NCI-H345 (cell line): ENCODE data around the gene ERAS.

ENCODE experiments used
- DNase-seq: peaks from one replicate; lab custom pipeline; 2025; lab: John Stamatoyannopoulos, UW

The ERAS gene, protein sequence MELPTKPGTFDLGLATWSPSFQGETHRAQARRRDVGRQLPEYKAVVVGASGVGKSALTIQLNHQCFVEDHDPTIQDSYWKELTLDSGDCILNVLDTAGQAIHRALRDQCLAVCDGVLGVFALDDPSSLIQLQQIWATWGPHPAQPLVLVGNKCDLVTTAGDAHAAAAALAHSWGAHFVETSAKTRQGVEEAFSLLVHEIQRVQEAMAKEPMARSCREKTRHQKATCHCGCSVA

DNA sequence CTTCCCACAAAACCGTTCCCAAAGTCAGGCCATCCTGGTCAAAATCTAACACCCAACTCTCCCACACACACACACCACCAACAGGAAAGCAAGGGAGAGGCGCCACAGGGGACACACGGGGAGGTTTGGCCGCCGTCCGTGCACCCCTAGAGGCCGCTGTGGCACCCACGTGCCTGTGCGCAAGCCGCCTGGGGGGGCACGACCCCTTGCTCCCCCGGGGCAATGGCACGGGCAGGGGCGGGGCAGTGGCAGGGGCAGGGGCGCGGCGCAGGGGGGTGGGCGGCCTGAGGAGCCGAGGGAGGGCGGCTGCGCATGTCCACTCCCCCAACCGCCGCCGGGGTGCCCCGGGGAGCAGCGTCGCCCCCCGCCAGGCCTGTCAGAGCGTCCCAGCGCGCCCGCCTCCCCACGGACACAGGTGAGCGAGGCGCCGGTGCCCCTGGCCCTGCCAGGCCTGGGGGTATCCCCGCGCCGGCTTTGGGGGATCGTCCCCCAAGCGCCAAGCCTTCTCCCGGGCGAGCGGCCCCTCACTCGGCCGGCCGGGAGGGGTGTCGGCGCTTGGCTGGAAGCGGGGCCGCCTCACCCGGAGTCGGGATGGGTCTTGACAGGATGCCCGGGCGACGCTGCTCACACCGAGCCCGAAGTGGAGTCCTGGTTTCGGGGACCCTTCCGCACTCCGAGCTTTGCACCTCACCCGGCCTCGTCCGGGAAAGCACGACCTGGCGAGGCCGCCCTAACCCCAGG lies at the start of gene ERAS:
Gene ERAS (plus strand): TSS at position 379 of the 741 bp plus-strand sequence. CDS start 2,611 bp downstream, outside the sequence.
- no peak for DNase-seq

DNA sequence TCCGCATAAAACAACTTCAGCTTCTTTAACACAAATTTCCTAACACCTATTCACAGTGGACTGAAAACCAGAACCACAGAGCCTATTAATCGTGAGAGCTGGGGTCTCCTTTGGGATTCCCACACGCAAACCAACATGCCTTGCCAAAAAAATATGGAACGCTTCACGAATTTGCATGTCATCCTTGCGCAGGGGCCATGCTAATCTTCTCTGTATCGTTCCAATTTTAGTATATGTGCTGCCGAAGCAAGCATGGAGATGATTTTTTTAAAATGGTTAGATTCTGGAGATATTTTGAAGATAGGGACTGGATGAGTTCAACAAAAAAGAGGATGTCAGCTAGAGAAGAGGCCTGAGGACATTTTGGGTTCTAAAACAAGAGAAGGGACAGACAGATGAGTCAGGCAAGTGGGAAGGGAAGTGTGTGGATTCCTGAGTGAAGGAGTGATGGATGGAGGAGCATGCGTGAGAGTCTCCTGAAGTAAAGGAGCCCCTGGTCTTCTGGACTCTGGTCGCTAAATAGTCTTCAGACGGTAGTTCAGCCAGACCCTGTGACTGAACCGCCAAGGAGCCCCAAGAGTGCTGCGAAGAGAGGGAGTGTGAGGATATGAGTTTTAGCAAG lies 49.4 kb upstream of the ERAS start:
- no peak for DNase-seq

DNA sequence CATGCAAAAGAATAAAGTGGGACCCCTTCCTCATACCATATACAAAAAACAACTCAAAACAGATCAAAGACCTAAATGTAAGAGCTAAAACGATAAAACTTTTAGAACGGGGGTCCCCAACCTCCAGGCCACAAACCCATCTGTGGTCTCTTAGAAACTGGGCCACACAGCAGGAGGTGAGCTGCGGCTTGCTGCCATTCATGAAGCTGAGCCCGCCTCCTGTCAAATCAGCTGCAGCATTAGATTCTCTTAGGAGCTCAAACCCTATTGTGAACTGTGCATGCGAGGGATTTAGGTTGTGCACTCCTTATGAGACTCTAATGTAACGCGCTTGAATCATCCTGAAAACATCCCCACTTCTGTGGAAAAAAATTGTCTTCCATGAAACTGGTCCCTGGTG lies 46.9 kb upstream of the ERAS start:
- DNase-seq = no peak

DNA sequence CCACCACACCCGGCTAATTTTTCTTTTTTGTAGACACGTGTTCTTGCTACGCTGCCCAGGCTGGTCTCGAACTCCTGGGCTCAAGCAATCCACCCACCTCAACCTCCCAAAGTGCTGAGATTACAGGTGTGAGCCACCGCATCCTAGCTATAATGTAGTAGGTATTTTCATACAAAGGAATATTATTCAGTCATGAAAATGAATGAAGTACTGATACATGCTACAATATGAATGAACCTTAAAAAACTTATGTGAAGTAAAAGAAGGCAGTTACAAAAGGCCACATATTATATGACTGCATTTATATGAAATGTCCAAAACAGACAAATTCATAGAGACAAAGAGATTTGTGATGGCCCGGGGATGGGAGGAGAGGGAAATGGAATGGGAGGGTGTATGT lies 44.6 kb upstream of the ERAS start:
- DNase-seq = no peak

DNA sequence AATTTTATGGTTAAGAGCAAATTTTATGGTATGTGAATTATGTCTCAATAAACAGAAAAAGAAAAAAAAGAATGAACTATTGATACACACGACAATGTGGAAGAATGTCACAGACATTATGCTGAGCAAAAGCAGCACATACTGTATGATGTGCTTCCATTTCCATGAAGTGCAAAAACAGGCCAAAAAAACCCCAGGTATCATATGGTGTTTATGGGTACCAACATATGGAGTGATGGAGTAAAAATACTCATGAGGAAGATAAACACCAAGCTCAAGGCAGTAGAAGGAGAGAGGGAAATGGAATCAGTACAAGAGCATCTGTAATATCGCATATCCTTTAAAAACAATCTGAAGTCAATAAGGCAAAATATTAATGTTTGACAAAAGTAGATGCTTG lies 44.1 kb upstream of the ERAS start:
- no peak for DNase-seq

DNA sequence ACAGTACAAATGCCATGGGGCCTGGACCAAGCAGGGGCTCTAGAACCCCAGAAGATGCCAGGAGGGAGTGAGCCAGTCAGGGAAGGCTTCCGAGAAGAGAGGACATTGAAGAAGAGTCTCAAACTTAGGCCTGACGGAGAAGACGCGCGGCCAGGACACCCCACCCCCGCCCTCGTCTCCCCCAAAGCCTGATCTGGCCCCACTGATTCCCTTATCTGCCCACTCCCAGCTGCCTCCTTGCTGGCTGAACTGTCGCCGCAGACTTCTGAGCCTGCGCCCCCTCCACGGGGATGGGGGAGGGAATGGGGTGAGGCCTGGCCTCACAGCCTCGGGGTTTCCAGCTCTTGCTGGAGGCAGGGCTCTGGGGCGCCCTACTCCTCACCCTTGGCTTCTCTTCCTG lies 43.5 kb upstream of the ERAS start:
- DNase-seq = no peak

DNA sequence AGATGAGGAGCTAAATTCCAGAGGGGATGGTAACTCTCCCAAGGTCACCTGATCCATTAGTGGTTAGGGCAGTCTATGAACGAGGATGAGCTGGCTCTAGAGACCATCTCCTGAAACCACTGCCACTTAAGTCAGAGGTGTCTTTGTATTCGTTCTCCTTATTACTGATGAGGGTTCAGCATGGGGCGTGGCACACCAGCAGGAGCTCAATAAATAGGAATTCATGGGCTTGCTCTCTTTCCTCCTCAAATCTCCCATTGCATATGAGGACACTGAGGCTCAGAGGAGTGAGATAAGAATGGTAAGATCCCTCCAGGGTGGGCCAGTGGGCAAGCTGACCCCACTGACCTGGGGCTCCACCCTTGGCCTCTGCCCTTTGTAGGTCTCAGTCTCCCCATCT lies 41.6 kb upstream of the ERAS start:
- DNase-seq = no peak

DNA sequence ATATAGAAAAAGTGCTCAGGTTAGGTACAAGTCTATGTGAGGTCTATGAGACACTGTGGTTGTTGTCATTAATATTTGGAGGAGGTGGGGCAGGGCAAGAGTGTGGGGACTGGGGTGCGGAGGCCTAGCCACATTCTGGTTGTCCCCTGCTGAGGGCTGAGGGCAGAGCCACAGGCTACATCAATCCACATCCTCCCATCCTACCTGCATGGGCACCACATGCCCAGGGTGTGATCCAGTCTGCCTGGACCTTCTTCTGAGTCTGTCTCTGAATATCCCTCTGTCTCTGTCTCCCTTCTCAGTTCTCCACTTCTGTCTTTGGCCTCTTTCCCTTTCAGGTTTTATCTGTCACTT lies 41.1 kb upstream of the ERAS start:
- no peak for DNase-seq

DNA sequence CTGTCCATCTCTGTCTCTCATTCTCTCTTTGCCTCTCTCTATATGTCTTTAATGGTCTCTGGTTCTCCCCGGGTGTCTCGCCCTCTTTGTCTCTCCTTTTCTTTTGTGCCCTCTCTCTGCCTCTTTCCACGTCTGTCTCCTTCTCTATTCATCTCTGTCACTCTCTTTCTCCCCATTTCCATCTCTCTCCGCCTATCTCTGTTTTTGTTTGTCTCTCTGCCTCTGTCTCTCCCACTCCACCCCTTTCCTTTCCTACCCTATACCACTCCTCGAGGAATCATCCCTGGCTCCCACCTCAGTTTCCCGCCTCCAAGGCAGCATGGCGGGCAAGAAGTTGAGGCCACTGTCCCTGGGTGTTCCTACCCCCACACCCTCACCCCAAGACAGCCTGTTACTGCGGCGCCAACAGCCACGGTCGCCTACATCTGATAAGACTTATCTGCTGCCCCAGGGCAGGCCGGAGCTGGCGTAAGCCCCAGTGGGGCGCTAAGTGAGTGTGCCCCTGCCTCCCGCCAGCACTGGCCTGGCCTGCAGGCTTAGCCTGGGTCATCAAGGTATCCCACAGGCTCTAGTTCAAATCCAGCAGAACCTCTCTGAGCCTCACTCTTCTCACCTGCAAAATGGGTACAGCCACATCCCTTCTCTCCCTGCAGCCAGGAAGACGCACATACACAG lies 40.6 kb upstream of the ERAS start:
- no peak for DNase-seq

DNA sequence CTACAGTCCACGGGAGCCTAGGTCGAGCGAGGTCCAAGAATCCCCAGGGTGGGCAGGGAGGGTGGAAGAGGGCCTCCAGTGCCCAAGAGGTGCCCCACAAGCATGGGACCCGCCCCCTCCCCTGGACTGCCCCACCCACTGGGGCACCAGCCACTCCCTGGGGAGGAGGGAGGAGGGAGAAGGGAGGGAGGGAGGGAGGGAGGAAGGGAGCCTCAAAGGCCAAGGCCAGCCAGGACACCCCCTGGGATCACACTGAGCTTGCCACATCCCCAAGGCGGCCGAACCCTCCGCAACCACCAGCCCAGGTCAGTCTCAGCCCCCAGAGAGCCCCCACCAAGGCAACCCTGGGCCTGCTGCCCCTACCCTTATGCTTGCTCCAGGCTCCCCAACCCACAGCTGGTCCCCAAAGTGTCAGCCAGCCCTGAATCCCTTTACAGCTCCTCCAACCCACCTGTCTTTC lies 39.9 kb upstream of the ERAS start, which contains the start of gene GATA1:
Gene GATA1 (plus strand): TSS at position 250 of the 460 bp plus-strand sequence. CDS start 4,520 bp downstream, outside the sequence.
- DNase-seq = no peak

DNA sequence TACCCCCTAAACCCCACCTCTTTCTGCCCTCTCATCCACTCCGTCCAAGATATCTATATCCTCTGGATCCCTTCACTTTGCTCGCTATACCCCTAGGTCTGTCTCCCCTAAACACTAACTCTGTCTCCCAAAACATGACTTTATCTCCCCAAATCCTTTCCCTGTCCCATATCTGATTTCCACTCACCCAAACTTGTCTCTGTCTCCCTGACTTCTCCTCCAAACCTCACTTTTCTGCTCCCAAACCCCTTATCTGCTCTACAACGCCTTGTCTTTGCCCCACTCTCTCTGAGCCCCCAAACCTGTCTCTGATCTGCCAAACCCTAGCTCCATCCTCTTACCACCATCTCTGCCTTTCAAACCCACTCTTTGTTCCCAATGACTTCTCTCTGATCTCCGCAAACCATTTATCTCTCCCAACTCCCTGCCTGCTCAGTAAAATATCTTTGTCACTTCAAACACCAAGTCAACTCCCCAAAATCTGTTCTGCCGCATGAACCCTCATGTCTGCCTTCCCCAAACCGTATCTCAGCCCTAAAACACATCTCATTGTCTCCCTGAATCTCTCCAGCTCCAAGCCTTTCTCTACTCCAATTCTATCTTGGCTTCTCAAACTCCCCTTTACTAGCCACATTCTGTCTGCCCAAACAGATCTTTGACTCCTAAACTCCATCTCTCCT lies 39.3 kb upstream of the ERAS start:
- DNase-seq = no peak

DNA sequence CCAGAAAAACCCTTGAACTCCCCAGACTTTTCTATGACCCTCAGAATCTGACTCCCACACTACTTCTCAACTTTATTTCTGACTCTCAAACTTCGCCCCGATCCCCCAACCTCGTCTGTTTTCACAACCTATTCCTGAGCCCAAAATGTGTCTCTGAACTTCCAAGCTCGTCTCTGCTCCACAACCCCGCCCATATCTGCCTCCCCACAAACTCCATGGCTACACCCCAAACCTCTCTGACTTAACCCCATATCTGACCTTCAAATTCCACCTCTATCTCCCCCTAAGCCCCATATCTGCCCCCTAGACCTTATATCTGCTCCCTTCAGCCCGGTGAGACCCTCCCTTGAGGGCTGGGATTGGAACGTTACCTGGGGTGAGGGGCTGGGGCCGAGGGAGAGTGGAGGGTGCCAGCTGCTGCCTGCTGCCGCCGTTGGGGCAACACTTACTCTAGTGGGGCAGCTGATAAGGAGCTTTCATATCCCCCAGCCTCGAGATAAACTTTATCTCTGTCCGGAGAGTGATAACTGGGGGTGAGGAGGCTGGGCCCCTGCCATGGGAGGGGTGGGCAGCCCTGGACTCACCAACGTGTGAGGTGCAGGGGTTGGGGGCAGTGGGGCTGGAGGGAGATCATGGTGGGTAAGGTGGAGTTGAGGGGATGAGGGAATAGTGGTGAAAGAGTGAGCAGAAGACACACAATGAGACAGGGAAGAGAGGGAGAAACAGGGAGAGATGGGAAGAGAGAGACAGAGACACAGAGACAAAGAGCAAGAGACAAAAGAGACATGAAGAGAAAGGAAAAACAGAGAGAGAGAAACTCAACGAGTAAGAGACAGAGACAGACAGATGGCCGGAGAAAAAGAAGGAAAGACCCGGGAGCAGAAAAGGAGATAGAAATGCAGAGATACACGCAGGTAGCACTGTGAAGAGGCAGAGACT lies 38.5 kb upstream of the ERAS start:
- DNase-seq = no peak

DNA sequence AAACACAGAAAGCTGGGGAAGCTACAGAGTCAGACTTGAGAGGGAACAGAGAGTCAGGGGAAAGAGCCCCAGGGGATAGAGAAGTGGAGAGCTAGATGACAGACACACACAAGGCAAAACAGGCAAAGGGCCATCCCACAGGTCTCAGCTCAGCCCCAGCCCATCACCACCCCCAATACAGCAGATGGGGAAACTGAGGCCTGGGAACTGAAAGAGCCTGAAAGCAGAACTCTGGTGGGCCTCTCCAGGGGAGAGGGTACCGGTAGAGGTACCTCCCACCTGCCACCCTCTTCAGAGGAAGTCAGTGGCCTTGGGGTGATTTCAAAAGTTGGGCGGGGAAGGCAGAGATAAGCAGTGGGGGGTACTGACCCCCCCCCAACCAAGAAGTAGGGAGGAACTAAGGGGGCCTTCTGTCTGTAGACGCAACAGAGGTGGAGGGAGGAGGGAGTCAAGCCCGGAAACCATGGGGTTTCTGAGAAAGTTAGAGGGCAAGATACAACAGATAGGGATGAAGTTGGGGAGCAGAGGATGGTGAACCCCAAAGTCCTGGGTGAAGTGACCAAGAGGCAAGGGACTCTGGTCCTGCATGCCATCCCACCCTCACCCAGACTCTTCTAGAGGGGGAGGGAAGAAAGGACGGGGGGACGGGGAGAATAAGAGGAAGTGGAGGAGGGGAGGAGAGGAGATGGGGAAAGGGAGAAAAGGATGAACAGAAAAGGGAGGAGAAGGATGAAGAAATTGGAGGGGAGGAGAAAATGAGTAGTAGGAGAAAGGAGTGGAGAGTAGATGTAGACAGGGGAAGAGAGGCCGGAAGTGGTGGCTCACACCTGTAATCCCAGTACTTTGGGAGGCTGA lies 36.7 kb upstream of the ERAS start:
- DNase-seq = no peak

DNA sequence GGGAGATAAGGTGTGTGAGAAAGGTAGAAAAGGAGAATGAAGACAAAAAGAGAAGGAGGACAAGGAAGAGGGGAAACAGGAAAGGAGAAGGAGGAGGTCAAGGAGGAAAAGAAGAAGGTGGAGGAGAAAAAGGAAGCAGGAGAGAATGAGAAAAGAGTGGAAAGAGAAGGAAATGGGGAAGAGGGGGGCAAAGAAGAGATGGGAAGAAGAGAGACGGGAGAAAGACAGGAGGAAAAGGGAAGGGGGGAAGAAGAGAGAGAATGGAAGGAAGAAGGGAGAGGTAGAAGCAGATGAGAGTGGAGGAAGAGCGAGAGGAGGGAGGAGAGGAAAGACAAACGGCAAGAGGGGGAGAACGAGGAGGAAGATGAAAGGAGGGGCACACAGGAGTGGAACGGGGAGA lies 35.8 kb upstream of the ERAS start:
- no peak for DNase-seq

DNA sequence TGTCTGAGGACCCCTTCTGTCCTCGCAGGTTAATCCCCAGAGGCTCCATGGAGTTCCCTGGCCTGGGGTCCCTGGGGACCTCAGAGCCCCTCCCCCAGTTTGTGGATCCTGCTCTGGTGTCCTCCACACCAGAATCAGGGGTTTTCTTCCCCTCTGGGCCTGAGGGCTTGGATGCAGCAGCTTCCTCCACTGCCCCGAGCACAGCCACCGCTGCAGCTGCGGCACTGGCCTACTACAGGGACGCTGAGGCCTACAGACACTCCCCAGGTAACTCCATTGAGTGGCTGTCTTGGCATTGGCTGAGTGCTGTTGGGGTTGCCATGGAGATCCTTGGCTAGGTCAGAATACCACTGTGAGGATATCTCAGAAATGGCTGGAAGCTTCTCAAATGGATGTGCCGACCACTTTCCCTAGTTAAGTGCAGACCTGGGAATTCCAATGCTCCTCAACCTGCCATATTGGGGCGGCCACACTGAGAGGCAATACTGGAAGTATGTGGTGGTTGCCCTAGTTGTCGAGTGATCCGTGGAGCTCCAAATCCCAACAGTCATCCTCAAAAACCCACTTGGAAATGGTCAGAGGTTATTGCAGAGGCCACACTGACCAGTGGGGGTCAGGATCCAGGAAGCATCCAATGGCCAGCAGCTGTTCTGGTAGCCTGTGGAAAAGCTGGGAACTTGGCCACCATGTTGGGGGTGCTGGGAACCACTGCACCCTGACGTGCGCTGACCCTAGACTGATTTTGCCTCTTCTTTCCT lies 35.1 kb upstream of the ERAS start:
- DNase-seq = no peak

DNA sequence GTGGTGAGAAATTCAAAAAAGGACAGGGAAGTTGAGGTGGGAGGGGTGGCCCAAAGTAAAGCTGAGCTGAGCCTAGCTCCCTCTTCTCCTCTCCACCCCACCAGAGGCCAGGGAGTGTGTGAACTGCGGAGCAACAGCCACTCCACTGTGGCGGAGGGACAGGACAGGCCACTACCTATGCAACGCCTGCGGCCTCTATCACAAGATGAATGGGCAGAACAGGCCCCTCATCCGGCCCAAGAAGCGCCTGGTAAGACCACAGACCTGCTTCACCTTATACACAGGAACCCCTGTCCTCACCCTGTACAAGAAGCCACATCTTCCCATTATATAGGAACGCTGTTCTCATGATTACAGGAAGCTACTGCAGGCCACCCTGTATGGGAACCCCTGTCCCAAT lies 34.1 kb upstream of the ERAS start:
- no peak for DNase-seq

DNA sequence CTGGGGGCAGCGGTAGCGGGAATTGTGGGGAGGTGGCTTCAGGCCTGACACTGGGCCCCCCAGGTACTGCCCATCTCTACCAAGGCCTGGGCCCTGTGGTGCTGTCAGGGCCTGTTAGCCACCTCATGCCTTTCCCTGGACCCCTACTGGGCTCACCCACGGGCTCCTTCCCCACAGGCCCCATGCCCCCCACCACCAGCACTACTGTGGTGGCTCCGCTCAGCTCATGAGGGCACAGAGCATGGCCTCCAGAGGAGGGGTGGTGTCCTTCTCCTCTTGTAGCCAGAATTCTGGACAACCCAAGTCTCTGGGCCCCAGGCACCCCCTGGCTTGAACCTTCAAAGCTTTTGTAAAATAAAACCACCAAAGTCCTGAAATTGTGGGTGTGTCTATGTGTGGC lies 32.4 kb upstream of the ERAS start:
- DNase-seq = no peak

DNA sequence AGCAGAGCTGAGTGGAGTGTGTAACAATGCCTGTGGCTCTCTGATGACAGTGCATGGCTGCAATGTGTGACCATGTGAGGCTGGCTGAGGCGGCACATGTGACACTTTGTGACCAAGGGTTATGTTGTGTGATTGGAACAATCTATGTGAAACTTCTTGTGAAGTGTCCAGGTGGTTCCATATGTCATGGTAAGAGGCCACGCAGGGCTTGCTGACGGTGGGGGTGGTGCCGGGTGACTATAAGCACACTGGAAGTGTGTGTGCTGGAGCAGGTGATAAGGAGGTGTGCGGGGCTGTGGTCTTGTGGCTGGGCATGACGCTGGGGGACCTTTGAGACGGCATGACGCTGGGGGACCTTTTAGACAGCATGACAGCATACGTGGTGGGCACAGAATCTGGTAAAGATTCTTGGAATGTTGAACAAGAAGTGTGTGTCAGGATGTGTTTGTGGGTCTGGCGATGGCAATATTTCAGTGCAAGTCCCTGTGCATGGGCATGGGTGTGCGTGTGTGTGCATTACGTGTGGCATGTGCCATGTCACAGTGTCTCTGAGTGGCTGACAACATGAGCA lies 31.9 kb upstream of the ERAS start:
- no peak for DNase-seq
